Measurements from ENCODE around the gene TMEM132C.

The TMEM132C gene

DNA sequence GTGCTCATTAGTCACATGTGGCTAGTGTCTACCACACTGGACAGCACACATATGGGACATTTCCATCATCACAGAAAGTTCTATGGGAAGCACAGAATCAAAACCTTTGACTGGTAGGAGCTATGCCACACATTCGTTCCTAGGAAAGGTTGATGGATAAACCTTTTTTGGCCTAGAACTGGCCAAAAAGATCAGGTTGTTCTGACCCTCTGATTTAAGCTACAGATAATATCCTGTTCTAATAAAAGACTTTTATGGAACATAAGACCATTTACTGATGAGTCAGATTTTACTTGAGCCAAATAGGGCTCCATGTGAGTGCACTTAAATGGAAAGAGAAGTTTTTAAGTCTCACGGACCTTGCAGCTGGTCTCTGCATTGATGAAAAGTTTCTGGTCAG is 413.6 kb downstream of the TMEM132C start:
- no peak for DNase-seq

DNA sequence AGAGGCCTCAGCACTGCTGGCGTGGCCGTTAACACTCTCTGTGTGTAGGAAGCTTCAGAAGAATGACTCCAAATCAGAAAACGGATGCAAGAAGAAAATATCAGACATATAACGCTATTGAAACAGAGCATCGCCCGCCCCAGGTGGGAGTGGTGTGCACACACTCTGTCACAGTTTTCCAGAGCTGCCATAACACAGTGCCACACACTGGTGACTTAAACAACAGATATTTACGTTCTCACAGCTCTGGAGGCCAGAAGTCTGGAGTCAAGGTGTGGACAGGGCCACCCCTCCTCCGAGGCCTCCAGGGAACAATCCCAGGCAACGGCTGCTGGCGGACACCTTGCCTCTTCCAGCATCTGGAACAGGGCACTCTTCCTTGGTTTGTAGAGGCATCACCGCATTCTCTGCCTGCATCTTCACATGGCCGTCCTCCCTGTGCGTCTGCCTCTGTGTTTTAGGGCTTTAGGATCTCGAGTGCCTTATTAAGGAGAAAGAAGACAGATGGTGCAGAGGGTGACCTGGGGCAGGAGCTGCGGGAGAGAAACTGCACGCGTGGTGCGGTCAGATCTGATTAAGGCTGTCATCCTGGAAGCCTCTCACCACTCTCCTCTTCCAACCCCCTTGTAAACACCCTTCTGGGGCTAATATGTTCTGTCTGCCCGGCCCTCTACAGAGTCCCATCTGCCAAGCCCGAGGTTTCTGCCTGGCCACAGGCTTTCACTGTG is 415.7 kb downstream of the TMEM132C start:
- DNase-seq: no peak

DNA sequence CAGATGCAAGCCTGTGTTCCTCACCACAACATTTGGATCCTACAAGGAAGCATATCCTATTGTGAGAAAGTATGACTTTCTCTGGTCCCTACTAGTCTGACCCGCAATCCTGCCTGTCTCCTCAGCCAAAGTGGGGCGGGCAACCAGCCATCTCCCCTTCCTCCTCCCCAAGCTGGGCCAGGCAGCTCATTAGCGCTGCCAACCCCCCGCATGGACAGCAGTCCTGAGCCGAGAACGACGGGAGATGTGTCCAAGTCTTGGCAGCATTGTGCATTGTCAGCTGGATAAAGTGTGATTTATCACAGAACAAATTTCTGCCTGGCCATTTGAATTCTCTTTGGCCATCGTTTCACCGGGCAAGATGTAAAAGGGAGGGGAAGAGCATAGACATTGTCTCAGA is 417.4 kb downstream of the TMEM132C start:
- no peak for DNase-seq

DNA sequence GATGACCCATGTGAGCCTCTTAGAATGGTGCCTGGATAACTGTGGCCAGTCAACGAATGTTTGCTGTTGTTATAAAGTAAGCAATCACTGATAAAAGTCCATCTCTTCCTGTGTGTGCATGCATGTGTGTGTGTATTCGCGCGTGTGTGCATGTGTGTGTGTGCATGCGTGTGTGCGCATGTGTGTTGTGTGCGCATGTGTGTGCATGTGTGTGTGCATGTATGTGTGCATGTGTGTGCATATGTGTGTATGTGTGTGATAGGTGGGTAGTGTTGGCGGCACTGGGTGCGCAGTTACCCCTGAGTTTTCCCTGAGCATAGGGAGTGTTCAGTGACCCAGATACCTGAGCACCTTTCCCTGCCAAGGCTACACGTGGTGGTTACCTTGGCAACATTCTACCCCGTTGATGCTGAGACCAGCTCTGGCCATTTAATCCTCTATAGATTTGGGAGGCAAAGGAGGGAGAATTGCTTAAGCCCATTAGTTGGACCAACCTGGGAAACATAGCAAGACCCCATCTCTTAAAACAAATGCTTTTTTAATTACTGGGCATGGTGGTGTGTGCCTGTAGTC is 419.0 kb downstream of the TMEM132C start:
- DNase-seq: no peak

DNA sequence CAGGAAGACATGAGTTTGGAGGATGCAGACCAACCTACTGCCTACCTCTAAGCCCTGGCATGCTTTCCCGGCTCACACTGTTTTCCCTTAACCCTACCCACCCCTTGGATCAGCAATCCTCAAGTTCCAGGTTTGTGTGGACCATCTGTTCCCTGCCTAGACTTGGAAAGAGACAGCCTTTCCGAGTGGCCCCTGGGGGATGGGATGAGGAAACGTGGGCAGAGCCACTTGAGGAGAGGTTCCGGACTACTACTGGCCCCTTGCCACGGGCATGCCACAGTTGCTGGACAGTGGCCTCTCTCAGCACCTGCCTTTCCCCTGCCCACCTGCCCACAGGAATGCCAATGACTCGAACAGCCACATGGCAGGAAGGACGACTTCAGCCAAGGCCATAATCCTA is 420.9 kb downstream of the TMEM132C start:
- no peak for DNase-seq

DNA sequence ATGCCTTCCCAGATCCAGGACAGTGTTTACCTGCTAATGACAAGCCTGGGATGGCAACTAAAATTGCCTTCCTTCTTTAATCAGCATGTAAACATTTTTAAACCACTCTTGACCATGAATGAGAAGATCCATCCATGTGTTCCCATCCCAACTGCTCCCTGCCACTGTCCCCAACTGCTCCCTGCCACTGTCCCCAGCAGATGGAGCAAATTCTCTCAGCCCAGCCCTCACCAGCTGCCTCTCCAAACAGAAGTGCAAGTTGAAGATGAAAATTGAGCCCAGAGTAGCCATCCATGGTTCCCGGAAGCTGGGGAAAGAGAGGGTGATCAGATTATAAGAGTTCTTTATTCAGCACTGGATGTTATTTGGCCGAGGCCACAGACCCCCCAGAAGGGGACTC is 423.7 kb downstream of the TMEM132C start:
- no peak for DNase-seq

DNA sequence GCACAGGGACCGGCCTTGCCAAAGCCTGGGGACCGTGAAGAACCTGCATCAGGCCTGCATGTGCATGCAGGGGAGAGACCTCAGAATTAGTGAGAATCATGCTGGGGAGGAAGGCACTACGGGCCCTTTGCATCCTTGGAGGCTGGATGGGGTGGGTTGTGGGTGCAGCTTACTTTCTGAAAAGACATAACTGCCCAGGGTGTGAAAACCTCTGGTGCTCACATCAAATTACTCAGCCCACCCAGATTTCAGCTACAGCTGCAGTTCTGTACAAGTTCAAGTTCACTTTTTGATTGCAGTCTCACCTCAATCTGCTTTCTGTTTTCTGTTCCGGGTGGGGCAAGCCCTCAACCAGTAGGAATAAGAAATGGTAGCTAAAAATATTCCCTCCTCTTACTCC is 426.1 kb downstream of the TMEM132C start:
- DNase-seq: no peak

DNA sequence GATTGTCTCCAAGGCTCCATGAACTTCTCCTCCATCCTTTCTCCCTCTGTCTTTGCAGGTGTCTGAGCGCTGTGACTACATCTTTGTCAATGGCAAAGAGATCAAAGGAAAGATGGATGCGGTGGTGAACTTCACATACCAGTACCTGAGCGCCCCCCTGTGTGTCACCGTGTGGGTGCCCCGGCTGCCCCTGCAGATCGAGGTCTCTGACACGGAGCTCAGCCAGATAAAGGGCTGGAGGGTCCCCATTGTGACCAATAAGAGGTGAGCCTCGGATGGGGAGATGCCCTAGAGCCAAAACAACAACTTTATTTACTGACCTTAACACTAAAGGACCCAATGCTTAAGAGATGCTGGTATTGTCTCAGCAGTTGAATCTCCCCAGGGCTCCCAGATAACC is 426.8 kb downstream of the TMEM132C start:
- no peak for DNase-seq

DNA sequence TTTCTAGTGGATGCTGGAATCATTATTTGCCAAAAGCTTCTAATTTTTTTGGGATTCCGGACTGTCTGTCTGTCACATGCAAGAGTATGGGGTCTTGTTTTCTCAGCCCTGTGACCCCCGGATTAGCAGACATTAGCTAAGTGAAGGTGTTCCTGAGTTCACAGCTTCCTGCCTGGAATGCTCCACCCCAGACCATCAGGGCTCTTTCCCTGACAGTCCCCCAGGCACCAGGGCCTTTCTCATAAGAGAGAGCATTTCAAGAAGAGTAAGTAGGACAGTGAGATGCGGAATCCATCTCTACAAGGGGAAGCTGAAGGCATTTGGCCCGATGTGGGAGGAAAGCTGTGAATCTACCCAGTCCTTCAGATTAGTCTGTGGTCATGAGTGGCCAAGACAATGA is 427.5 kb downstream of the TMEM132C start:
- DNase-seq: no peak

DNA sequence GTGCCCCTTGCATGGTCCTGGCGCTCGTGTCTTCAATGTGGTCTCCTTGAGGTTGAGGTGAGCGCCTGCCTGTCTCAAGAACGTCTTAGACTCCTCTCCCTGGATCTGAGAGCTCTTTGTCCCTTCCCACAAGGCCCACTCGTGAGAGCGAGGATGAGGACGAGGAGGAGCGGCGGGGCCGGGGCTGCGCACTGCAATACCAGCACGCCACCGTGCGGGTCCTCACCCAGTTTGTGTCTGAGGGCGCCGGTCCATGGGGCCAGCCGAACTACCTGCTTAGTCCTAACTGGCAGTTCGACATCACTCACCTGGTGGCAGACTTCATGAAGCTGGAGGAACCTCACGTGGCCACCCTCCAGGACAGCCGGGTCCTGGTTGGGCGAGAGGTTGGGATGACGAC is 428.7 kb downstream of the TMEM132C start:
- DNase-seq: no peak

DNA sequence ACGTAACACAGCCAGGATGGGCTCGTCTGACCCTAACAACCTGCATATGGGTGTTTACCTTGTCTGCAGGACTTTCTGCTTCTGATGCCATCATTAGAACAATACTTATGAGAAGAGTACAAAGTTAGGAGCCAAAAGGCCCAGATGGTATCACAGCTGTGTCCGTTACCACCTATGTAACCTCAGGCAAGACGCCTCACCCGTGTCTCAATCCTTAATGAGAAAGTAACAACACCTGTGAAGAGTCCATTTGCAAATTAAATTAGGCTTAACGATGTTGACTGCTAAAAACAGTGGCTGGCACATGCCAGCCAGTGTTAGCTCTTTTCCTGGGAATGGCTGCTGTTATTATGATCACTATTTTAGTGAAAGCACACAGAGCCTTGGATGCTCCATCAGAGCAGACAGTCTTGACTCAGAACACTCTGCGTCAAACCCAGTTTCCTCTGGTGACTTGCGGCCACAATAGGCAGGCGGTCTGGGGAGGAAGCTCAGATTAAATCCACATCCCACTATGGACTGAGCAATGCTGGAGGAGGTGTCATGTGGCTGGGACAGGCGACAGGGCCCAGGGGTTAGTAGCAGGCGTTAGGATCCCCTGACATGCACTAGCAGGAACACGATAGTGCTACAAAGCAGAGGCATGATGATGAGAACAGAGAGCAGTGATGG is 431.5 kb downstream of the TMEM132C start:
- no peak for DNase-seq

DNA sequence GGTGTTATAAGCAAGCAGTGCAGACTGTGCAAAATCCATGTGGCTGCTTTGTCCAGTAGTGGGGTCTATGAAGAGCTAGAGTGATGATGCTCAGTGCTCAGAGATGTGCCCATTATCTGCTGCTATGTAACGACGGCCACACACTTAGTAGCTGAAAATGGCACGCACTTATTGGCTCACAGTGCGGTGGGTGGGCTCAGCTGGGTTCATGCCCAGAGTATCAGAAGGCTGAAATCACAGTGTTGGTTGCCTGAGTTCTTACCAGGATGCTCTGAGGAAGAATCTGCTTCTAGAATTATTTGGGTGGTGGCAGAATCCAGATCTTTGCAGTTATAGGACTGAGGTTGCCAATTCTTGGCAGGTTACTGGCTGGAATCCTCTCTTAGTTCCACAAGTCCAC is 432.1 kb downstream of the TMEM132C start:
- no peak for DNase-seq

DNA sequence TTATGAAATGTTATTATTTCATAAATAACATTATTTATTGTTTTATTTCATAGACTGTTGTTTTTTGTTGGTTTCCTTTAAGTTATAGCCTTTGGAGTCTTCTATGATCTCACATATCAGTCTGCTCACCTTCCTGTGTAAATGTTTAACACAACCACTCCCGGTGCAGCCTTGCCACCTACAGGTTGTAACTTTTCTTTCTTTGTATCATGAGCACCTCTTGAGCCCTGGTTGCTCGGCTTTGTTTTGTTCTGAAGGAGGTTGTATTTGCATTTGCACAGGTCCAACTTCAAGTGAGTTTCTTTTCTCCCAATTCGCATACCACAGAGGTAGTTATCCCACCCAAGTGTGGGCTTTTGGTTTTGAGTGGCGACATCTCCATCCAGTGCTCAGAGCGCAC is 435.4 kb downstream of the TMEM132C start:
- no peak for DNase-seq

DNA sequence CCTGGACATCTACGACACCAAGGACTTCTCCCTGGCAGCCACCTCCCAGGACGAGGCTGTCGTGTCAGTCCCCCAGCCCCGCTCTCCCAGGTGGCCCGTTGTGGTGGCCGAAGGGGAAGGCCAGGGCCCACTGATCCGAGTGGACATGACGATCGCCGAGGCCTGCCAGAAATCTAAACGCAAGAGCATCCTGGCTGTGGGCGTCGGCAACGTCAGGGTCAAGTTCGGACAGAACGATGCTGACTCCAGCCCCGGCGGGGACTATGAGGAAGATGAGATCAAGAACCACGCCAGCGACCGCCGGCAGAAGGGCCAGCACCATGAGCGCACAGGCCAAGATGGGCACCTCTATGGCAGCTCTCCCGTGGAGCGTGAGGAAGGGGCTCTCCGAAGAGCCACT is 438.2 kb downstream of the TMEM132C start:
- no peak for DNase-seq

DNA sequence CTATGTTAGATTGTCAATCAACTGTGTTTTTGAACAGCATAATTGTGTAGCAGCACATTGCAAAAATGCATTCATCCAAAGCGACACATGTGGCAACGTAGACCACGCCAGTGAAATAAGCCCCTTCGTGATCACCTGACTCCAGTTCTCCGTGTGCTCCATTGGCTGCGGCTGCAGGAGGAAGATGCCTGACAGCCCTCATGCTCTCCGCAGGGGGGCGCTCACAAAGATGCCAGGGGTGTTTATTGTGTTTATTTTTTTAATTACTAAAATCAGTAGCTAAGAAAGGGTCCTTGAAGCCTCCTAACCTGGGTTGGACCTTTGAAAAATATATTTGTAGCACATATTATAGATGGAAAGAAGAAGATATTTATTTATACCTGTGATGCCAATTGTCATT is 440.5 kb downstream of the TMEM132C start:
- no peak for DNase-seq

DNA sequence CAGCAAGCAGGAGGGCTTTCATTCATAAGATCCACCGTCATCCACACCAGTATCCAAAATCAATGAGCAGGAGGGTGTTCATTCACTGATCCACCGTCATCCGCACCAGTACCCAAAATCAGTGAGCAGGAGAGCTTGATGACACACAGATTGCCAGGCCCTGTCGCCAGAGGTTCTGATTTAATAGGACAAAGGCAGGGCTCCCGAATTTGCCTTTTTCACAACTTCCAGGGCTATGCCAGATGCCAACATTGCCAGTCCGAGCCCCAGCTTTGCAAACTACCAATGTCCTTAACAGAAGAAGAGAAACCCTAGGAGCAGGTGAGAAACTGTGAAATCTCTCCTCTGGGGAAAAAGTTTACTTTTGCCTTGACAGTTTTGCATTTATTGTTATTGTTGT is 441.8 kb downstream of the TMEM132C start:
- no peak for DNase-seq

DNA sequence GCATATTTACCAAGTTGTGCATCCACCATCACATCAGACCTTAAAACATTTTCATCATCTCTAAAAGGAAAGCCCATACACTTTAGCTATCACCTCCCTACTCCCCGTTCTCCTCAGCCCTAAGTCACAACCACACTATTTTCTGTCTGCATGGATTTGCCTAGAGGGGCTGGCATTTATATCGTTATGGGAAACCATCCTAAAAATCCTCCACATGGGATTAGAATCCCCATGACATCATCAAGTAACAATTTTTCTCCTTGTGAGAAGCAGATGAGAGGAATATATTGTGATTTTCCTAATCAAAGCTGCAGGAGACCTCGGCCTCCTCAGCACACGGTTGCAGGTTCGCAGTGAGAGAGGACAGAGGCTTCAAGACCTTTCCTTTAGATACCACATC is 442.7 kb downstream of the TMEM132C start:
- no peak for DNase-seq

DNA sequence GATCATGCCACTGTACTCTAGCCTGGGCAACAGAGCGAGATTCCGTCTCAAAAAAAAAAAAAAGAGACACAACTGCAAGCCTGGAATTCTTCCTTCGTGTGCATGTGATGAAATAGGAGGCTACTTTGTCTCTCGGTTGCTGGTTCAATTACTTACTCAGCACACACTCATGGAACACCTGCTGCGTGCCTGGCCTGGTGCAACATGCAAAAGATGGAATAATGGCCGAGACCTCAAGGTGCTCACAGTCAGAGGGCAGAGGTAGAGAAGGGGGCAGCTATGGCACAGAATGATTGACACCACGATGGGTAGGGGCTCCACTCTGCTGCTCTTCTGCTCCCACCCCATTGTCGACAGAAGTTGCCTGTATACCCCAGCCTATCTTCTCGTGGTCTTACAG is 444.5 kb downstream of the TMEM132C start:
- no peak for DNase-seq

DNA sequence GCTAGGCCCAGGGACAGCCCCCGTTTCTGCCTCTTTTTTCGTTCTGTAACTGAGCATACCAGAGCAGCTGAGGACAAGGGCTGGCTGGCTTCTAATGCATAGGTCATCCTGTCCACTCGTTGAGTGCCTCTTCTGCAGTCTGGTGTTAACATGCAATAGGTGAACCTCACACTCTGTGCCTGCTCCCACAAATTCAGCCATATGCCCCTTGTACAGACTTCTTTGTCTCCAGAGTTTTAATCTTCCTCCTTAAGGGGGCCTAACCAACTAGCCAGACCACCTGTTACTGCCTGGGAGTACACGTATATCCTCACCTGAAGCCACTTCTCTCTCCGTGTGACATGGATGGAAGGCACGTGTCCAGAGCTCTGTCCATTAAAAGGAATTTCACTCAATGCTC is 445.7 kb downstream of the TMEM132C start:
- no peak for DNase-seq

DNA sequence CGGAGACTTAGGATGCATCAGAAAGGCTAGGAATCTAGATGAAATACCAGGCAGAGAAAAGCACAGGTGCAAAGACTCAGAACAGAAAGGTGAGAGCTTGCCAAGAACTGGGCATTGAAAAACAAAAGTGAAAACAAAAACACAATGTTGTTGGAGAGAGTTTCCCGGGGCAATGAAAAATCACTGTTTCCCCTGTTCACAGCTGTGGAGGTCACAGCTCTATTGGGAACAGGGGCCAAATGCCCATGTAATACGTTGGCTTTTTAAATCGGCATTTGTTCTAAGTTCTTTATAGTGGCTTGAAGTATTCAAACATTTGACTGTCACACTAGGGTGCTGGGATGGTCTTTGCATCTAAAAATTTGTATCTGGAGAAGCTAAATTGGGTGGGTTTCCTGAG is 448.5 kb downstream of the TMEM132C start:
- DNase-seq: no peak

DNA sequence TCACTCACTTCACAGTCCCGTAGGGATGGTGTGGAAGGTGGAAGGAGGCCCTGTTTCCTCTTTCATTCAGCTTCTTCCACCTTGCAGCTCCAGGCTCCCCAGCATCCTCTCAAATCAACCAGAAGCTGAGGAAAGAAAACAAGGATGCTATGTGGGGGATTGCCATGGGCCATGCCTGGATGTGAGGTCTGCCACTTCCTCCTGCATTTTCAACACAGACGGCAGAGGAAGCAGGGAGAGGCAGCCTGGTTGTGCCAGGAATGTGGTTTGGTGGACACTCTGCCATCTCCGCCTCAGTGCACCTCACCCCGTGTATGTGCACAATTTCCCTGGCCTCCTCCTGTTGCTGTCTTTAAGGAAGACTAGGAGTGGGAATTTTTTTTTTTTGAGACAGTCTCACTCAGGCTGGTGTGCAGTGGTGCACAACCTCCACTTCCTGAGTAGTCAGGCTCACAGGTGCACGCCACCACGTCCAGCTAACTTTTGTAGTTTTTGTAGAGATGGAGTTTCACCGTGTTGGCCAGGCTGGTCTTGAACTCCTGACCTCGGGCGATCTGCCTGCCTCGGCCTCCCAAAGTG is 457.6 kb downstream of the TMEM132C start:
- no peak for DNase-seq

DNA sequence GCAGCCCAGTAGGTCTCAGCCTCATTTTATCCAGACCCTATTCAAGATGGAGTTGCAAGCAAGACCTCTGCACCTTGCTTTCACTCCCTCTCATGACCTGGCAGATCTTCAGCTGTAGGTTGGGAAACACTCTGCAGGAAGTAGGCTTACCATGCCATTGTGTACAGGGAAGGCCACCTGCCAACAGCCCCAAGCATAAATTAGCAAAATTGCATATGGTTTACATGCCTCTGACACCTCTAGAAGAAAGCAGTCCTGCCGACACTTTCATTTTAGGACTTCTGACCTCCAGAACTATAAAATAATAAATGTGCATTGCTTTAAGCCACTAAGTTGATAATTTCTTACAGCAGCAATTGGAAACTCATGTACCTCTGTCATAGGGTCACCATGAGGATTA is 459.9 kb downstream of the TMEM132C start:
- DNase-seq: no peak

DNA sequence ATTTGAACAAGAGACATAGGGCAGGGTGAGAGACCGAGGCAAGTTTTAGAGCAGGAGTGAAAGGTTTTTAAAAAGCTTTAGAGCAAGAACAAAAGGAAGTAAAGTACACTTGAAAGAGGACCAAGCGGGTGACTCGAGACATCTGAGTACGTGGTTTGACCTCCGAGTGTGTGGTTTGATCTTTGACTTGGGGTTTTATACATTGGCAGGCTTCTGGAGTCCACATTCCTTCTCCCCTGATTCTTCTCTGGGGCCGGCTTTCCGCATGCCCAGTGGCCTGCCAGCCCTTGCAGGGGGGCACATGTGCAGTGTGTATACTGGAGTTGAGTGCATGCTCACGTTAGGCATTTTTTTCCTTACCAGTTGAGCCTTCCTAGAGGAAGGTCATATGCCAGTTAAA is 460.5 kb downstream of the TMEM132C start:
- DNase-seq: no peak

DNA sequence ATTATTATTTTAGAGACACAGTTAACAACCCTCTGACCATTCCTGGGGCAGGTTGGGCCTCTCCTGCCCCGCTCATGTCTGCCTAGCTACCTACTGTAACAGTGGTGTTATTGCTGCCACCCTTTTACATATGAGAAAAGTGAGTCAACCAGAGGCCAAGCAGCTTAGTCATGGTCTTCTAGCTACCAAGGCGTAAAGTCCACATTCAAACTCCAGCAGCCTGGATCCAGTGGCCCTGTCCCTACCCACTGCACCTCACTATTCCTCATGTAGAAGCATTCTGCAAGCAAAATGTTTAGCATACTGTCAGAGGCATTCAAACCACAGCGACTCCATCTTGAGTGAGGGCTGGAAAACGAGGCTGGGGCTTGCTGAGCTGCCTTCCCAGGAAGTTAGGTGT is 461.0 kb downstream of the TMEM132C start:
- DNase-seq: no peak
